ENCODE results near the gene ATPAF2.

- TF ChIP-seq CTCF (conservative IDR thresholded peaks at IDR 0.05; ENCODE audit: low read depth in 2 of 2), result 0 out of 4 replicates have a peak, but pooled peaks of 1 of the 2 experiments have one; percentile 21
- TF ChIP-seq CREB1 (CRISPR knock-in tag; IDR thresholded peaks at IDR 0.05; ENCODE audit: low read depth), result no peak
- TF ChIP-seq POLR2AphosphoS5 (IDR thresholded peaks at IDR 0.05; ENCODE audit: low read depth), result no peak
- TF ChIP-seq EZH2 (IDR thresholded peaks at IDR 0.05; ENCODE audit: low read depth, unreplicated experiment), result no peak
- no peak for TF ChIP-seq REST (IDR thresholded peaks at IDR 0.05; ENCODE audit: unreplicated experiment)
- TF ChIP-seq ZNF331 (CRISPR knock-in tag; IDR thresholded peaks at IDR 0.05; ENCODE audit: low read depth), result no peak
- TF ChIP-seq NANOG (IDR thresholded peaks at IDR 0.05; ENCODE audit: borderline replicate concordance), result no peak
- no peak for TF ChIP-seq JUNB (IDR thresholded peaks at IDR 0.05; ENCODE audit: unreplicated experiment)
- TF ChIP-seq STAT1 (IDR thresholded peaks at IDR 0.05; ENCODE audit: unreplicated experiment), result no peak
Measured at GRCh38 chr17:18006495-18007239, 32.3 kb downstream of the ATPAF2 start.
